Liver (tissue), 9 donors: ENCODE results near the gene DDX41. TPM values are rescaled to one million over a fixed set of nuclear protein-coding genes. Genes with fewer than 3 reads are reported as not detected.
A peak's percentile ranks its signal among the peaks of the same experiment; 100 is the strongest.

ENCODE experiments used
- DNase-seq: peaks from one replicate; pipeline ENCODE4 v3.0.0-alpha.2; 2017; ENCODE audit warnings: low spot score
- H3K27ac ChIP-seq, 2 donors: one replicate each; pipeline ENCODE4 v1.7.0; 2013; ENCODE audit warnings: inconsistent platforms in 2 of 2, low read length in 2 of 2, control low read depth in 1 of 2, low read depth in 1 of 2, mild to moderate bottlenecking in 1 of 2
- H3K27me3 ChIP-seq, 4 donors: one replicate each; pipeline versions ENCODE4 v1.6.1 to v1.7.0; 2013; ENCODE audit warnings: low read length in 3 of 4, inconsistent platforms in 1 of 4, mild to moderate bottlenecking in 1 of 4, moderate library complexity in 1 of 4; ENCODE audit not compliant: control insufficient read depth in 4 of 4, insufficient read depth in 4 of 4
- H3K36me3 ChIP-seq, 4 donors: one replicate each; pipeline versions ENCODE4 v1.6.1 to v1.7.0; 2013; ENCODE audit warnings: low read length in 3 of 4, mild to moderate bottlenecking in 3 of 4, low read depth in 1 of 4, moderate library complexity in 1 of 4; ENCODE audit not compliant: control insufficient read depth in 4 of 4, insufficient read depth in 3 of 4
- H3K4me1 ChIP-seq, 4 donors: one replicate each; pipeline versions ENCODE4 v1.6.1 to v1.7.0; 2013; ENCODE audit warnings: low read length in 3 of 4, mild to moderate bottlenecking in 3 of 4, moderate library complexity in 1 of 4; ENCODE audit not compliant: control insufficient read depth in 4 of 4, insufficient read depth in 4 of 4
- H3K4me3 ChIP-seq, 3 donors: one replicate each; pipeline versions ENCODE4 v1.6.1 to v1.7.0; 2013; ENCODE audit warnings: low read length in 3 of 3, control low read depth in 1 of 3, low read depth in 1 of 3, mild to moderate bottlenecking in 1 of 3
- H3K9ac ChIP-seq, 2 donors: one replicate each; pipeline ENCODE4 v1.7.0; 2013; ENCODE audit warnings: low read length in 2 of 2, mild to moderate bottlenecking in 2 of 2, moderate library complexity in 2 of 2, control low read depth in 1 of 2, low read depth in 1 of 2
- H3K9me3 ChIP-seq, 4 donors: one replicate each; pipeline versions ENCODE4 v1.6.1 to v1.7.0; 2013; ENCODE audit warnings: low read length in 3 of 4; ENCODE audit not compliant: control insufficient read depth in 4 of 4
- ATF3 ChIP-seq: IDR thresholded peaks from 2 replicates; pipeline ENCODE4 v1.6.1; 2016; ENCODE audit warnings: antibody characterized with exemption
- FOXA2 ChIP-seq: IDR thresholded peaks from 2 replicates; pipeline ENCODE4 v1.6.1; 2016; ENCODE audit warnings: antibody characterized with exemption
- GABPA ChIP-seq, 2 donors: IDR thresholded peaks in 1 of 2; conservative IDR thresholded peaks in 1 of 2; 2 replicates each; pipeline ENCODE4 v1.6.1; 2016; ENCODE audit warnings: antibody characterized with exemption in 2 of 2, mild to moderate bottlenecking in 1 of 2, moderate library complexity in 1 of 2
- HNF4G ChIP-seq: IDR thresholded peaks from 2 replicates; pipeline ENCODE4 v1.6.1; 2016; ENCODE audit warnings: antibody characterized with exemption
- MAX ChIP-seq: IDR thresholded peaks from 2 replicates; pipeline ENCODE4 v1.6.1; 2016; ENCODE audit warnings: antibody characterized with exemption
- NR2F2 ChIP-seq: IDR thresholded peaks from 2 replicates; pipeline ENCODE4 v1.6.1; 2016; ENCODE audit warnings: antibody characterized with exemption
- REST ChIP-seq: IDR thresholded peaks from 2 replicates; pipeline ENCODE4 v1.6.1; 2016; ENCODE audit warnings: antibody characterized with exemption, mild to moderate bottlenecking
- SP1 ChIP-seq: IDR thresholded peaks from 2 replicates; pipeline ENCODE4 v1.6.1; 2018; ENCODE audit warnings: antibody characterized with exemption, mild to moderate bottlenecking
- TAF1 ChIP-seq: conservative IDR thresholded peaks from 2 replicates; pipeline ENCODE4 v1.6.1; 2016; ENCODE audit warnings: antibody characterized with exemption, mild to moderate bottlenecking
- WGBS: extraction: QIAGEN DNeasy Blood & Tissue Kit; methylation state at CpG from one replicate; pipeline ENCODE4 v1.1.7; 2013; 5-methylcytosine and 5-hydroxymethylcytosine counted together
- polyA plus RNA-seq, 2 donors: library from polyadenylated mRNA; stranded (reverse) in 1 of 2; unstranded in 1 of 2; fragments of 200-250 nt in 1 of 2; fragments of >200 nt in 1 of 2; fragmentation: Nextera tagmentation in 1 of 2; extraction: Ambion mirVana in 1 of 2; gene quantifications; one replicate each; pipeline versions ENCODE4 v1.2.1 to v1.2.3, GENCODE V29; 2013 to 2015
- total RNA-seq, 2 donors: library from RNA; depleted of rRNA; stranded (reverse); fragments of >200 nt; gene quantifications; one replicate each; pipeline ENCODE4 v1.2.3, GENCODE V29; 2014
- donor health status: healthy.
- donor health status: healthy.
- donor health status: healthy.
- donor health status: healthy.
- donor health status: healthy.

DDX41 gene
- total and polyA plus RNA-seq, 4 donors: 20.4 to 58.5 (median 45.6) TPM

GRCh38 chr5:177462021-177462670 is 54.6 kb downstream of the DDX41 start:
- no peaks in the 10 kb centered on the region for H3K4me1 ChIP-seq
- H3K9ac ChIP-seq: no peak overlapping the region
- TF ChIP-seq FOXA2 (no peak), ATF3 (no peak), NR2F2 (peak; percentile 98), REST (no peak), HNF4G (no peak), GABPA (IDR thresholded peaks at IDR 0.05 in 1 of 2, conservative IDR thresholded peaks at IDR 0.05 in 1 of 2) (no peak), TAF1 (no peak), SP1 (peak; percentile 52), MAX (no peak)
- H3K27ac ChIP-seq: no peak overlapping the region
- no peak overlapping the region for H3K4me3 ChIP-seq
- H3K9me3 ChIP-seq: no peaks in the 10 kb centered on the region
- no peaks in the 10 kb centered on the region for H3K36me3 ChIP-seq
- 77% methylated on average over 27 of the region's 27 CpGs for WGBS
- no peak for DNase-seq
- no peaks in the 10 kb centered on the region for H3K27me3 ChIP-seq

Other genes starting within 250 kb of the DDX41 start
- 10 to 100 TPM in 1 of 2 donors, 1 to 10 TPM in 1; 8.5 to 10.3 TPM for gene RAB24, start 213.2 kb downstream of the DDX41 start, total RNA-seq
- gene RAB24, start 213.2 kb downstream of the DDX41 start, polyA plus RNA-seq: 10 to 100 TPM; 13.8 to 19.0 TPM
- gene PRELID1, start 213.2 kb downstream of the DDX41 start, total RNA-seq: 10 to 100 TPM; 47.9 to 58.4 TPM
- 100 to 1,000 TPM; 112 to 200 TPM for gene PRELID1, start 213.2 kb downstream of the DDX41 start, polyA plus RNA-seq
- 10 to 100 TPM in 1 of 2 donors, 1 to 10 TPM in 1; 6.0 to 36.8 TPM for gene MXD3, start 205.1 kb downstream of the DDX41 start, total RNA-seq
- gene MXD3, start 205.1 kb downstream of the DDX41 start, polyA plus RNA-seq: 1 to 10 TPM; 1.9 to 8.0 TPM
- 100 to 1,000 TPM; 279 to 478 TPM for gene LMAN2, start 165.3 kb downstream of the DDX41 start, total RNA-seq
- 100 to 1,000 TPM; 243 to 449 TPM for gene LMAN2, start 165.3 kb downstream of the DDX41 start, polyA plus RNA-seq
- 10 to 100 TPM; 10.2 to 53.8 TPM for gene RGS14, start 159.0 kb downstream of the DDX41 start, total RNA-seq
- 10 to 100 TPM; 30.7 to 35.8 TPM for gene RGS14, start 159.0 kb downstream of the DDX41 start, polyA plus RNA-seq
- gene SLC34A1, start 132.5 kb downstream of the DDX41 start, total RNA-seq: 1 to 10 TPM in 1 of 2 donors, under 1 TPM in 1; 0.23 to 1.0 TPM
- under 1 TPM; 0.33 to 0.60 TPM for gene SLC34A1, start 132.5 kb downstream of the DDX41 start, polyA plus RNA-seq
- gene PFN3, start 116.3 kb downstream of the DDX41 start, total RNA-seq: not detected
- gene PFN3, start 116.3 kb downstream of the DDX41 start, polyA plus RNA-seq: not detected
- 100 to 1,000 TPM in 1 of 2 donors, 10 to 100 TPM in 1; 27.7 to 256 TPM for gene F12, start 107.4 kb downstream of the DDX41 start, total RNA-seq
- 100 to 1,000 TPM; 294 to 328 TPM for gene F12, start 107.4 kb downstream of the DDX41 start, polyA plus RNA-seq
- 10 to 100 TPM; 15.2 to 24.0 TPM for gene GRK6, start 90.3 kb downstream of the DDX41 start, total RNA-seq
- 1 to 10 TPM; 3.1 to 6.4 TPM for gene GRK6, start 90.3 kb downstream of the DDX41 start, polyA plus RNA-seq
- gene PRR7, start 70.1 kb downstream of the DDX41 start, total RNA-seq: under 1 TPM; 0.17 to 0.37 TPM
- 1 to 10 TPM in 1 of 2 donors, under 1 TPM in 1; 0.60 to 1.4 TPM for gene PRR7, start 70.1 kb downstream of the DDX41 start, polyA plus RNA-seq
- gene DBN1, start 43.3 kb downstream of the DDX41 start, total RNA-seq: 1 to 10 TPM; 2.3 to 4.9 TPM
- 1 to 10 TPM; 1.5 to 1.8 TPM for gene DBN1, start 43.3 kb downstream of the DDX41 start, polyA plus RNA-seq
- gene PDLIM7, start 19.4 kb downstream of the DDX41 start, total RNA-seq: 10 to 100 TPM in 1 of 2 donors, 1 to 10 TPM in 1; 7.0 to 36.0 TPM
- gene PDLIM7, start 19.4 kb downstream of the DDX41 start, polyA plus RNA-seq: 1 to 10 TPM; 5.5 to 10.0 TPM
- 10 to 100 TPM; 10.2 to 19.2 TPM for gene DOK3, start 7.1 kb downstream of the DDX41 start, total RNA-seq
- 1 to 10 TPM; 1.7 to 2.9 TPM for gene DOK3, start 7.1 kb downstream of the DDX41 start, polyA plus RNA-seq
- 10 to 100 TPM; 14.3 to 31.8 TPM for gene FAM193B, start 37.6 kb upstream of the DDX41 start, total RNA-seq
- gene FAM193B, start 37.6 kb upstream of the DDX41 start, polyA plus RNA-seq: 10 to 100 TPM; 15.5 to 16.2 TPM
- 100 to 1,000 TPM in 1 of 2 donors, 10 to 100 TPM in 1; 68.8 to 143 TPM for gene TMED9, start 75.2 kb upstream of the DDX41 start, total RNA-seq
- gene TMED9, start 75.2 kb upstream of the DDX41 start, polyA plus RNA-seq: 100 to 1,000 TPM in 1 of 2 donors, 10 to 100 TPM in 1; 66.7 to 234 TPM
- gene B4GALT7, start 83.2 kb upstream of the DDX41 start, total RNA-seq: 10 to 100 TPM; 12.6 to 18.7 TPM
- gene B4GALT7, start 83.2 kb upstream of the DDX41 start, polyA plus RNA-seq: 10 to 100 TPM in 1 of 2 donors, 1 to 10 TPM in 1; 8.1 to 19.7 TPM